Measurements from ENCODE around the gene ZBBX.

The ZBBX gene

DNA sequence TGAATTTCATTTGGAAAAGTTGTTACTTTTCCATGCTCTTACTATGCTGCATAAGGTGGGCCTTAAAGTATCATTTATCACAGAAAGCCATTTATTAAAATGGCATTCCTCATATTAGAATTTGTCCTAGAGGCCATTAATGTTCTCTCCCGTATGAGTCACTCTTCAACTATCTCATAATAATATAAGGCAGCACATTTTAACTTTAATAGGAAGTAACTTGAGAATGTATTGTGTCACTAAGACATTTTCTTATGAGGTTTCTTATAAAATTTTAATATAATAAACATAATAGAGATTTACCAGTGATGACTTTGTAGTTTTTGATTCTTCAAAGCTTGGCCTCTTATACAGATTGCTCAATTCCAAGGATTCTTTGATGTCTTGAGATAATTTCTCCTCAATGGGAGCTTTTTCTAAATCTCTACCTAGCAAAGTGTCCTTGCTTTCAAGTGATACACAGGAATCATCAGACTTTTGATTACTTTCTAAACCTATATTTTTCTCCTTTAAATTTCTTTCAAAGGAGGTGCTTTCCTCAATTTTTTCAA lies 74.7 kb downstream of the ZBBX start:
- no peak for DNase-seq (ENCODE audit: low read depth)

DNA sequence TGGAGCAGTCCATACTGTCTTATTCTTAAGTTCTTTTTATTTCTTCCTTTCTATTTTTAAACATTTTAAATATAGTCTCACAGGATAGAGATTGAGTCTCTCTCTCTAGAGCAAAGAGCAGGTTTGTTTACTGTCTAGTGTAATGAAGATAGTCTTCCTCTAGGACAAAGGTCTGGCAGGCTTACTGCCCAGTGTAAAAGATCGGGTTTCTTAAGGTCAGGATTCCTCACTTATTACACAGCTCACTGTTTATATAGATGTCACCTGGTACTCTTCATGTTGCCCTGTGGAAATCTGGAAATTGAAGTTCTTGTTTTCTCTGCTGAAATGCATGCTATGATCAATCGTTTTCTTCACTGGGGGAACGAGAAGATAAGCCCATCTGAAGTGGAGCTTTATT lies 76.0 kb downstream of the ZBBX start:
- DNase-seq (ENCODE audit: low read depth): no peak

DNA sequence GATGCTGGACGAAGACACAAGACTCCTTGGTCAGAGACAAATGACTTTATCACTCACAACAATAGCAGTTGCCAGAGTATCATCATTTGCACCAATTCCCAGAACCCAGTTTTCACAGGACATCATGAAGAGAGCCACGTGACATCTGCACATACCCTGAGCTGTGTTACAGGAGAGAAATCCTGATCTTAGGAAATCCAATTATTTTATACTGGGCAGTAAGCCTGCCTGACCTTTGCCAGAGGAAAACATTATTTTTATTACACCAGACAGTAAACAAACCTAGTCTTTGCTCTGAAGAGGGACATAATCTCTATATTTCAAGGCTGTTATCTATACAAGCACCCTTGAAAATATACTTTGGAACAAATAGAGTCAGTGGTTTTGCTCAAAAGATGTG lies 77.4 kb downstream of the ZBBX start:
- DNase-seq (ENCODE audit: low read depth): no peak

DNA sequence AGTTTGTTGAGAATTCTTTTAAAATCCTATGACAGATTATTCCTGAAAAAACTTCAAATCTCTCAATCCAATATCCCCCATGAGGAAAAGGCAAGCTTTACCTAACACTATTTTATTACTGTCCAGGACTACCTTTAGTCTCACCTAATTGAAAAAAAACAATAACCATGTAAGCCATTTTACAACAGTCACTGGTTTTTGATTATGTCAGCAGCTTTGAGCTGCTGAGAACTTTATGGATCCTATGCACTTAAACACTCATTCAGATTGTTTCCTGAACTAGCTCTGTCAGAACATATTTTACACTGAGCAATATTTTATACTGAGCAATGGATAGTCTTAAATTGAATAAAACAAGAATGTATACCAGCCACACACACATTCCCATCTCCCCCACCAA lies 79.9 kb downstream of the ZBBX start:
- no peak for DNase-seq (ENCODE audit: low read depth)

DNA sequence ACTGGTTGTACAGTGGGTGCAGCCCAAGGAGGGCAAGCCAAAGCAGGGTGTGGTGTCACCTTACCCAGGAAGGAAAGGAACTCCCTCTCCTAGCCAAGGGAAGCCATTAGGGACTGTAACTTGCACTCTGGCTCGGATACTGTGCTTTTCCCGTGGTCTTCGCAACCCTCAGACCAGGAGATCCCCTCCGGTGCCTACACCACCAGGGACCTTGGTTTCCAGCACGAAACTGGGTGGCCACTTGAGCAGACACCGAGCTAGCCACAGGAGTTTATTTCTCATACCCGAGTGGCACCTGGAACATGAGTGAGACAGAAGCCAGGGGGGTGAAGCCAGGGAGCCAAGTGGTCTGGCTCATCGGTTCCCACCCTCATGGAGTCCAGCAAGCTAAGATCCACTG lies 90.7 kb downstream of the ZBBX start:
- DNase-seq (ENCODE audit: low read depth): no peak

DNA sequence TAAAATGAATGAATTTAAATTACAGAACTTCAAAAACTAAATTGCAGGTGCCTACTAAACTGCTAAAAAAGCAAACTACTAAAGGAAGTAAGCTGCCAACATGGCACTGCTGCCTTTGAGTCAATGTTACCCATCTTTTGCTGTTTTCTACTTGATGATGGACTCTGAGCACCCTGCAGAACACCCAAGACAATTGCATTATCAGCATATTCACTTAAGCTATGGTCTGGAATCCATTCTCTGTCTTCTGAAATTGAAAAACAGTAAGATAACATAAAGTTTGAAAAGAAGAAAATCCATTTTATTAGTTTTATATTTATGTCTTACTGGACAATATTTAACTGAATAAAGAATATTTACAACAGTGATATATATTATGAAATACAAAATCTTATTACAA lies 91.4 kb downstream of the ZBBX start:
- no peak for DNase-seq (ENCODE audit: low read depth)

GRCh38 chr3:167287308-167287707 lies 92.8 kb downstream of the ZBBX start:
- DNase-seq (ENCODE audit: low read depth): no peak

DNA sequence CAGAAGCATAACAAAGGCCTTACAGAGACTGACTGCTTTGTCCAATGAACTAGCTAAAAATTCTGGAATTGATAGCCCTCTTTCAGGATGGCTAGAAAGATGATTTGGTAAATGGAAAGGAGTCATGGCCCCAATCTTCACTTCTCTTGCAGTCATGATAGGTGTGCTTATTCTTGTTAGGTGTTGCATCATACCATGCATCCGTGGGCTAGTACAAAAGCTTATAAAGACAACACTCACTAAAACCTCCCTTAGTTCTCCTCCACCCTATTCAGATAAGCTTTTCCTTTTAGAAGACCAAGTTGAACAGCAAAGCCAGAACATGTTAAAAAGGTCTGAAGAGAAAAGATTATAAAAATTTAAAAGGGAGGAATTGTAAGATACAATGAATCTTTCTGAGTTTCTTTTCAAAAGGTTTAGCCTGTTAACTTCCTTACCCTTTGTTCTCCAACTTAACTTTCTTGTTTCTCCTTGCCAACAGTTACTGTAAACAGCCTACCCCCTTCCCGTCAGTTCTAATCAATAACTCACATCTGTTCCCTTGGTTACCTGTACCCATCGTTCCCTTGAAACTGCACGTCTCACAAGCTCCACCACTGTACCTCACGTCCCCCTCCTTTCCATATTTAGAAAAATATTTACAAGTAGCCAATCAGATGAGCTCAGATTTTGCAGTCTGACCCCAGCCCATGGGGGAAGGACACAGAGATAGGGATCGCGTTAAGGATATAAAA lies 105.8 kb downstream of the ZBBX start:
- no peak for DNase-seq (ENCODE audit: low read depth)

- no peak for DNase-seq (ENCODE audit: low read depth)
These were observed 127.1 kb downstream of the ZBBX start for GRCh38 chr3:167253037-167253436.

- no peak for DNase-seq (ENCODE audit: low read depth)
These were observed 128.4 kb downstream of the ZBBX start for GRCh38 chr3:167251678-167252077.

- DNase-seq (ENCODE audit: low read depth): no peak
These were observed 133.8 kb downstream of the ZBBX start for GRCh38 chr3:167246252-167246651.

DNA sequence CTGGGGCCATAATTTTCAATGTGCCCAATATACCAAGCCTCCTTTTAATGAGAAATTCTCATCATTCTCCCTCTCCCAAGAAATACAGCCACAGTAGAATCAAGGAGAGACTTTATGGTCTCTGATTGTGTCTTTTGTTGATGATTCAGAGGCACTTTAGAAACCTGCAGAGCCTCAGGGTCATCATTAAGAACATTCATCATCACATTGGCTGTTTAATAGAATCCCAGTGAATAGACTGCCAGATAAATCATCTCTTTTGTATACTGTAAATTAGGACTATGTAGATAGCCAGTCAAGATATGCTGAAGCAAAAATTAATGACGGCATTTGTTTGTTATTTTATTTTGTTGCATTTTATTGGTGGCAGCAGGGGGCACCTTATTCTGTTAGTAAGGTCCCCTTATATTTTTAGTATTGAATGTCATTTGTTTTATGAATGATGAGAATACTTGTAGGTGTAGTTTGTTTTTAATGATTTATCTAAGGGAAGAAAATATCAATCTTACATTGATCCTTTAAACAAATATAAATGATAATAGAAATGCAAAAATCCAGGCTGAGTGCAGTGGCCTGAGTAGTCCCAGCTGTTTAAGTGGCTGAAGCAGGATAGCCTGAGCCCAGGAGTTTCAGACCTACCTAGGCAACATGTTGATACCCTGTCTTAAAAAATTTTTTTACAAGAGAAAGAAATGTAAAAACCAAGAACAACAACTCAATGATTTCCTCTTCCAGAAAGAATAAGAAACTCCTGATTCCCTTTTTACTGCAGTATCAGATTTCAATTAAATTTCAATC lies 138.8 kb downstream of the ZBBX start:
- no peak for DNase-seq (ENCODE audit: low read depth)

DNA sequence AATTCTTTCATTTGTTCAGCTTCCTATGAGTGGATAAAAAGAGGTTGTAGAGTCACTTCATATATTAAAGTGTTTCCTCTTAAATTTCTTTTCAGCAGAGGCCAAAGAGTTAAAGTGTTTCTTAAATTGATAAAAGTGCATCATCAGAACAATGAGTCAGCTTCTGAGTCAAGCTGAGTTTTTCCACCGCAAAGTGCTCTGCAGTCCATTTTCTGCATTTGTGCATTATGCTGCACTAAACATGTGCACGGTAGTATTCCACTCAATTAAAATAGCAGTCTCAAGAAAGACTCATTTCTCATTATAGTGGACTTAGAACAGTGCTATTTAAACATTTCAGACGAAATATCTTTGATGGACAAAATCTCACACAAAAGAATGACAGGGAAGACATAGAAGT lies 152.0 kb downstream of the ZBBX start:
- DNase-seq (ENCODE audit: low read depth): peak; percentile 38

- no peak for DNase-seq (ENCODE audit: low read depth)
These were observed 154.3 kb downstream of the ZBBX start for GRCh38 chr3:167225821-167226220.

GRCh38 chr3:167209011-167209410 lies 171.1 kb downstream of the ZBBX start:
- DNase-seq (ENCODE audit: low read depth): no peak

- DNase-seq (ENCODE audit: low read depth): no peak
These were observed 177.0 kb downstream of the ZBBX start for GRCh38 chr3:167203062-167203461.

DNA sequence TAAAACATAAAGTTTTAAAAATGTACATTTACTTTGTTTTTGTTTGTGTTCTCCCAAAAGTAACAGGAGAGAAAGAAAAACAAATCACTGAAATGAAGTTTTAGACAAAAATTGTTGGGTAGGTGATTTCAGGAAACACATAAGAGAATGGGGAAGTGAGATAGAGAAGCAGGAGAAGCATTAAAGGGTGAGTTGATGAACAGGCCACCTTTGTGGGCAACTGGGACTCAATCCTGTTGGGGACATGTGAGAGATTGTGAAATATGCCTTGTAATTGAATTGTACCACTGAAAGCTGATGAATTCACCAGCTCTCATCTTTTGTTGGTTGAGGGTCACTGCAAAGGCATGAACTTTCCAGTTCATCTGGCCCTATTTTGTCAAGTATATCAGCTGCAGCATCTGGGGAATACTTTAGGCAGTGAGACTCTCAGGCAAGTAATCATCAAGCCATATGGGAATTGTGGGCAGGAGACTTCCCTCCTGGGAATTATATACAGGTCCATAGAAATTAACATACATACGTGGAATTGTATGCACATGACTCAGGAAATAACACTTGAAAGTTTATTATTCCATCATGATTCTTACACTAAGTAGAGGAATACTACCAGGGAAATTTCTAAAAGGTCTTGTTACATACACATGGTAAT lies 181.0 kb downstream of the ZBBX start:
- no peak for DNase-seq (ENCODE audit: low read depth)
